GM19023 (cell line): Measurements from ENCODE around the gene KRTAP1-3.
"Not testable (repeated sequence)": the region's sequence is repeated elsewhere in the genome, so short reads cannot be mapped to it uniquely, and the experiment has no call there.

Experiments used
- ATAC-seq: cut with Tn5 transposase; IDR thresholded peaks from one replicate; pipeline ENCODE4 v1.9.1; 2021; ENCODE audit warnings: mild to moderate bottlenecking, moderate library complexity; ENCODE audit not compliant: unreplicated experiment

The KRTAP1-3 gene

GRCh38 chr17:41034346-41034935, at the start of gene KRTAP1-3:
KRTAP1-3 (minus strand) TSS chr17:41034874; CDS start chr17:41034821, 53 bp downstream.
- ATAC-seq, result not testable (repeated sequence)

GRCh38 chr17:41084100-41084856, 49.6 kb upstream of the KRTAP1-3 start, which contains the start of gene KRTAP4-7:
KRTAP4-7 (plus strand) TSS chr17:41084150; CDS start chr17:41084207, 57 bp downstream.
- not testable (repeated sequence) for ATAC-seq

- ATAC-seq, result not testable (repeated sequence)
These were observed 48.8 kb upstream of the KRTAP1-3 start for GRCh38 chr17:41083427-41083826.

- ATAC-seq, result no peak
These were observed 48.0 kb upstream of the KRTAP1-3 start for GRCh38 chr17:41082626-41083025.

GRCh38 chr17:41076788-41077187, 42.1 kb upstream of the KRTAP1-3 start:
- ATAC-seq, result no peak

GRCh38 chr17:41073676-41074075, 39.0 kb upstream of the KRTAP1-3 start:
- no peak for ATAC-seq

- ATAC-seq, result no peak
These were observed 37.1 kb upstream of the KRTAP1-3 start for GRCh38 chr17:41071606-41072360.

GRCh38 chr17:41069031-41069430, 34.4 kb upstream of the KRTAP1-3 start:
- ATAC-seq, result no peak

GRCh38 chr17:41067281-41067680, 32.6 kb upstream of the KRTAP1-3 start:
- ATAC-seq, result no peak

- ATAC-seq, result no peak
These were observed 31.4 kb upstream of the KRTAP1-3 start, which contains the start of gene KRTAP2-4 for GRCh38 chr17:41065829-41066624. KRTAP2-4 (minus strand) TSS chr17:41065879; CDS start chr17:41065845, 34 bp downstream.

GRCh38 chr17:41065016-41065689, 30.5 kb upstream of the KRTAP1-3 start:
- ATAC-seq, result not testable (repeated sequence)

- ATAC-seq, result no peak
These were observed 29.6 kb upstream of the KRTAP1-3 start for GRCh38 chr17:41064301-41064700.

GRCh38 chr17:41063449-41063848, 28.8 kb upstream of the KRTAP1-3 start:
- no peak for ATAC-seq

GRCh38 chr17:41061964-41062363, 27.3 kb upstream of the KRTAP1-3 start:
- ATAC-seq, result no peak

- ATAC-seq, result no peak
These were observed 25.5 kb upstream of the KRTAP1-3 start, which contains the start of gene KRTAP2-3 for GRCh38 chr17:41060052-41060604. KRTAP2-3 (minus strand) TSS chr17:41060114; CDS start chr17:41060050, 64 bp downstream.

- ATAC-seq, result not testable (repeated sequence)
These were observed 24.8 kb upstream of the KRTAP1-3 start for GRCh38 chr17:41059276-41060051.

GRCh38 chr17:41058741-41059140, 24.1 kb upstream of the KRTAP1-3 start:
- ATAC-seq, result no peak

GRCh38 chr17:41057547-41057946, 22.9 kb upstream of the KRTAP1-3 start:
- ATAC-seq, result no peak

GRCh38 chr17:41055130-41055529, 20.5 kb upstream of the KRTAP1-3 start, which contains the start of gene KRTAP2-2:
KRTAP2-2 (minus strand) TSS chr17:41055230; CDS start chr17:41055211, 19 bp downstream.
- ATAC-seq, result not testable (repeated sequence)
